HUES48 (cell line): ENCODE results near the gene CD248.

ENCODE experiments used
- H3K27ac ChIP-seq: one replicate; pipeline ENCODE4 v1.7.0; 2013; ENCODE audit warnings: low read depth, low read length, inconsistent platforms
- H3K27me3 ChIP-seq: 2 replicates; pipeline ENCODE4 v1.6.1; 2013; ENCODE audit warnings: mild to moderate bottlenecking, low read length; ENCODE audit not compliant: control insufficient read depth, insufficient read depth
- H3K36me3 ChIP-seq: 2 replicates; pipeline ENCODE4 v1.6.1; 2013; ENCODE audit warnings: low read length; ENCODE audit not compliant: control insufficient read depth, insufficient read depth
- H3K4me1 ChIP-seq: 2 replicates; pipeline ENCODE4 v1.6.1; 2013; ENCODE audit warnings: mild to moderate bottlenecking, low read length; ENCODE audit not compliant: control insufficient read depth, insufficient read depth
- H3K4me3 ChIP-seq: 2 replicates; pipeline ENCODE4 v1.5.1; 2013; ENCODE audit warnings: mild to moderate bottlenecking, low read depth, low read length
- H3K9ac ChIP-seq: 2 replicates; pipeline ENCODE4 v1.6.1; 2013; ENCODE audit warnings: mild to moderate bottlenecking, low read depth, low read length, moderate library complexity
- H3K9me3 ChIP-seq: 2 replicates; pipeline ENCODE4 v1.6.1; 2013; ENCODE audit warnings: low read length; ENCODE audit not compliant: control insufficient read depth, insufficient read depth

CD248 gene

GRCh38 chr11:66310324-66310723 is 6.5 kb downstream of the CD248 start:
- Histone ChIP-seq H3K9me3 (no peaks in the 10 kb centered on the region), H3K4me3 (no peak overlapping the region), H3K36me3 (no peaks in the 10 kb centered on the region), H3K27me3 (no peaks in the 10 kb centered on the region), H3K4me1 (peaks cover 8% of the 10 kb centered on the region), H3K9ac (no peak overlapping the region), H3K27ac (no peak overlapping the region)

- Histone ChIP-seq H3K4me3 (no peak overlapping the region), H3K4me1 (peaks cover 8% of the 10 kb centered on the region), H3K9me3 (no peaks in the 10 kb centered on the region), H3K27ac (no peak overlapping the region), H3K36me3 (no peaks in the 10 kb centered on the region), H3K9ac (no peak overlapping the region), H3K27me3 (no peaks in the 10 kb centered on the region)
Measured at GRCh38 chr11:66309475-66309874, 7.4 kb downstream of the CD248 start.

- H3K9me3 ChIP-seq = no peaks in the 10 kb centered on the region
- H3K4me1 ChIP-seq = peaks cover under 1% of the 10 kb centered on the region; the same call in 1 of the 2 replicates
- H3K27ac ChIP-seq = no peak overlapping the region
- no peaks in the 10 kb centered on the region for H3K36me3 ChIP-seq
- H3K4me3 ChIP-seq = no peak overlapping the region
- no peaks in the 10 kb centered on the region for H3K27me3 ChIP-seq
- H3K9ac ChIP-seq = no peak overlapping the region
Measured at GRCh38 chr11:66302656-66303055, 14.2 kb downstream of the CD248 start.

GRCh38 chr11:66299186-66299585 is 17.7 kb downstream of the CD248 start:
- Histone ChIP-seq H3K36me3 (no peaks in the 10 kb centered on the region), H3K9me3 (no peaks in the 10 kb centered on the region), H3K9ac (no peak overlapping the region), H3K4me3 (no peak overlapping the region), H3K27me3 (no peaks in the 10 kb centered on the region), H3K27ac (no peak overlapping the region), H3K4me1 (peaks cover 5% of the 10 kb centered on the region; the same call in 1 of the 2 replicates)

- no peaks in the 10 kb centered on the region for H3K9me3 ChIP-seq
- no peak overlapping the region for H3K9ac ChIP-seq
- no peaks in the 10 kb centered on the region for H3K36me3 ChIP-seq
- H3K4me1 ChIP-seq = peaks cover 5% of the 10 kb centered on the region; the same call in 1 of the 2 replicates
- H3K27me3 ChIP-seq = peaks cover 9% of the 10 kb centered on the region
- no peak overlapping the region for H3K27ac ChIP-seq
- H3K4me3 ChIP-seq = no peak overlapping the region
Measured at GRCh38 chr11:66297610-66298009, 19.2 kb downstream of the CD248 start.

- Histone ChIP-seq H3K27ac (no peak overlapping the region), H3K4me1 (peaks cover 8% of the 10 kb centered on the region; the same call in 1 of the 2 replicates), H3K4me3 (no peak overlapping the region), H3K9me3 (no peaks in the 10 kb centered on the region), H3K36me3 (no peaks in the 10 kb centered on the region), H3K27me3 (peaks cover 35% of the 10 kb centered on the region), H3K9ac (no peak overlapping the region)
Measured at GRCh38 chr11:66294626-66295620, 21.9 kb downstream of the CD248 start.

GRCh38 chr11:66293777-66294625 is 22.8 kb downstream of the CD248 start:
- Histone ChIP-seq H3K9me3 (no peaks in the 10 kb centered on the region), H3K36me3 (no peaks in the 10 kb centered on the region), H3K4me1 (peaks cover 10% of the 10 kb centered on the region; the same call in 1 of the 2 replicates), H3K27ac (no peak overlapping the region), H3K4me3 (no peak overlapping the region), H3K9ac (no peak overlapping the region), H3K27me3 (peaks cover 35% of the 10 kb centered on the region)

- no peak overlapping the region for H3K4me3 ChIP-seq
- H3K27me3 ChIP-seq = peaks cover 35% of the 10 kb centered on the region
- no peak overlapping the region for H3K9ac ChIP-seq
- no peaks in the 10 kb centered on the region for H3K9me3 ChIP-seq
- H3K36me3 ChIP-seq = no peaks in the 10 kb centered on the region
- H3K27ac ChIP-seq = no peak overlapping the region
- peaks cover 10% of the 10 kb centered on the region; the same call in 1 of the 2 replicates for H3K4me1 ChIP-seq
Measured at GRCh38 chr11:66293352-66293751, 23.5 kb downstream of the CD248 start.

GRCh38 chr11:66292543-66293332 is 24.1 kb downstream of the CD248 start:
- Histone ChIP-seq H3K4me3 (peak overlapping the region; percentile 66; the same call in 1 of the 2 replicates), H3K36me3 (no peaks in the 10 kb centered on the region), H3K27me3 (peaks cover 35% of the 10 kb centered on the region), H3K4me1 (peaks cover 10% of the 10 kb centered on the region; the same call in 1 of the 2 replicates), H3K9ac (no peak overlapping the region), H3K27ac (no peak overlapping the region), H3K9me3 (no peaks in the 10 kb centered on the region)
